KOPT-K1 (cell line): Measurements from ENCODE around the gene TMEM115.

Source experiments
- H3K27ac ChIP-seq: fragments of 200-600 bp; sonication (generic); 2 replicates; pipeline ENCODE4 v1.5.1; 2016; ENCODE audit warnings: antibody characterized with exemption, mild to moderate bottlenecking, low read depth, low read length; ENCODE audit not compliant: poor library complexity, severe bottlenecking
- H3K36me3 ChIP-seq: fragments of 200-600 bp; sonication (generic); 2 replicates; pipeline ENCODE4 v1.5.1; 2017; ENCODE audit warnings: antibody characterized with exemption, mild to moderate bottlenecking, low read length, moderate library complexity; ENCODE audit not compliant: insufficient read depth
- H3K9me3 ChIP-seq: fragments of 200-600 bp; sonication (generic); 2 replicates; pipeline ENCODE4 v1.5.1; 2017; ENCODE audit warnings: antibody characterized with exemption, low read length, mild to moderate bottlenecking; ENCODE audit not compliant: insufficient read depth, poor library complexity, severe bottlenecking

The TMEM115 gene

GRCh38 chr3:50385754-50386153 lies 26.4 kb upstream of the TMEM115 start:
- no peaks in the 10 kb centered on the region for H3K36me3 ChIP-seq
- no peaks in the 10 kb centered on the region for H3K9me3 ChIP-seq
- H3K27ac ChIP-seq = no peak overlapping the region

- H3K36me3 ChIP-seq = no peaks in the 10 kb centered on the region
- H3K9me3 ChIP-seq = no peaks in the 10 kb centered on the region
- no peak overlapping the region for H3K27ac ChIP-seq
Observed at GRCh38 chr3:50383750-50384149, 24.4 kb upstream of the TMEM115 start.

GRCh38 chr3:50382722-50383121 lies 23.4 kb upstream of the TMEM115 start:
- no peaks in the 10 kb centered on the region for H3K36me3 ChIP-seq
- H3K27ac ChIP-seq = no peak overlapping the region

GRCh38 chr3:50381383-50381782 lies 22.1 kb upstream of the TMEM115 start:
- H3K9me3 ChIP-seq = no peaks in the 10 kb centered on the region
- H3K27ac ChIP-seq = no peak overlapping the region
- H3K36me3 ChIP-seq = no peaks in the 10 kb centered on the region

More at GRCh38 chr3:50382722-50383121, 23.4 kb upstream of the TMEM115 start:
- H3K9me3 ChIP-seq = no peaks in the 10 kb centered on the region

GRCh38 chr3:50380405-50381085 lies 21.2 kb upstream of the TMEM115 start:
- no peak overlapping the region for H3K27ac ChIP-seq
- H3K36me3 ChIP-seq = no peaks in the 10 kb centered on the region
- no peaks in the 10 kb centered on the region for H3K9me3 ChIP-seq

- Histone ChIP-seq H3K27ac (no peak overlapping the region), H3K36me3 (no peaks in the 10 kb centered on the region), H3K9me3 (no peaks in the 10 kb centered on the region)
Observed at GRCh38 chr3:50378757-50379156, 19.4 kb upstream of the TMEM115 start.

- no peaks in the 10 kb centered on the region for H3K36me3 ChIP-seq
Observed at GRCh38 chr3:50378024-50378423, 18.7 kb upstream of the TMEM115 start.

GRCh38 chr3:50375258-50375931 lies 16.1 kb upstream of the TMEM115 start:
- no peak overlapping the region for H3K27ac ChIP-seq

More at GRCh38 chr3:50378024-50378423, 18.7 kb upstream of the TMEM115 start:
- Histone ChIP-seq H3K9me3 (no peaks in the 10 kb centered on the region), H3K27ac (no peak overlapping the region)

GRCh38 chr3:50374363-50375257 lies 15.3 kb upstream of the TMEM115 start:
- Histone ChIP-seq H3K36me3 (no peaks in the 10 kb centered on the region), H3K9me3 (no peaks in the 10 kb centered on the region), H3K27ac (no peak overlapping the region)

More at GRCh38 chr3:50375258-50375931, 16.1 kb upstream of the TMEM115 start:
- Histone ChIP-seq H3K9me3 (no peaks in the 10 kb centered on the region), H3K36me3 (no peaks in the 10 kb centered on the region)

GRCh38 chr3:50373146-50374051 lies 14.1 kb upstream of the TMEM115 start:
- Histone ChIP-seq H3K36me3 (no peaks in the 10 kb centered on the region), H3K27ac (peak overlapping the region; percentile 29), H3K9me3 (no peaks in the 10 kb centered on the region)

- Histone ChIP-seq H3K9me3 (no peaks in the 10 kb centered on the region), H3K36me3 (no peaks in the 10 kb centered on the region), H3K27ac (peak overlapping the region; percentile 29)
Observed at GRCh38 chr3:50372349-50372748, 13.0 kb upstream of the TMEM115 start.

GRCh38 chr3:50371133-50371685 lies 11.9 kb upstream of the TMEM115 start:
- no peaks in the 10 kb centered on the region for H3K9me3 ChIP-seq
- no peaks in the 10 kb centered on the region for H3K36me3 ChIP-seq
- H3K27ac ChIP-seq = no peak overlapping the region

- Histone ChIP-seq H3K9me3 (no peaks in the 10 kb centered on the region), H3K36me3 (no peaks in the 10 kb centered on the region), H3K27ac (no peak overlapping the region)
Observed at GRCh38 chr3:50370594-50370993, 11.3 kb upstream of the TMEM115 start.

- no peaks in the 10 kb centered on the region for H3K9me3 ChIP-seq
- no peaks in the 10 kb centered on the region for H3K36me3 ChIP-seq
- no peak overlapping the region for H3K27ac ChIP-seq
Observed at GRCh38 chr3:50369012-50369670, 9.8 kb upstream of the TMEM115 start.
